ENCODE measurements around the gene PM20D2. TPM values are rescaled to one million over a fixed set of nuclear protein-coding genes. Genes with fewer than 3 reads are reported as not detected.

PM20D2 gene
- total RNA-seq, 1 experiment from 2014 or later: 41.7 TPM

- ChIA-PET POLR2A (ENCODE audit: low non-redundant PET) (interaction anchor here (0.7 kb wide), 1 partner anchor 42 kb away, joined by 8 read pairs; no protein-coding TSS in a partner anchor), CTCF (no interaction called here)
- TF ChIP-seq, protein P1, sequence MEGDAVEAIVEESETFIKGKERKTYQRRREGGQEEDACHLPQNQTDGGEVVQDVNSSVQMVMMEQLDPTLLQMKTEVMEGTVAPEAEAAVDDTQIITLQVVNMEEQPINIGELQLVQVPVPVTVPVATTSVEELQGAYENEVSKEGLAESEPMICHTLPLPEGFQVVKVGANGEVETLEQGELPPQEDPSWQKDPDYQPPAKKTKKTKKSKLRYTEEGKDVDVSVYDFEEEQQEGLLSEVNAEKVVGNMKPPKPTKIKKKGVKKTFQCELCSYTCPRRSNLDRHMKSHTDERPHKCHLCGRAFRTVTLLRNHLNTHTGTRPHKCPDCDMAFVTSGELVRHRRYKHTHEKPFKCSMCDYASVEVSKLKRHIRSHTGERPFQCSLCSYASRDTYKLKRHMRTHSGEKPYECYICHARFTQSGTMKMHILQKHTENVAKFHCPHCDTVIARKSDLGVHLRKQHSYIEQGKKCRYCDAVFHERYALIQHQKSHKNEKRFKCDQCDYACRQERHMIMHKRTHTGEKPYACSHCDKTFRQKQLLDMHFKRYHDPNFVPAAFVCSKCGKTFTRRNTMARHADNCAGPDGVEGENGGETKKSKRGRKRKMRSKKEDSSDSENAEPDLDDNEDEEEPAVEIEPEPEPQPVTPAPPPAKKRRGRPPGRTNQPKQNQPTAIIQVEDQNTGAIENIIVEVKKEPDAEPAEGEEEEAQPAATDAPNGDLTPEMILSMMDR (conservative IDR thresholded peaks at IDR 0.05; ENCODE audit: low read depth, low read length): no peak
- TF ChIP-seq EZH2 (IDR thresholded peaks at IDR 0.05; ENCODE audit: borderline replicate concordance, low read depth, low read length, poor library complexity, severe bottlenecking): no peak
- H3K36me3 ChIP-seq (ENCODE audit: insufficient read depth, low read length, poor library complexity, severe bottlenecking): no peaks in the 10 kb centered on the region
- no peak overlapping the region for H3K27ac ChIP-seq (ENCODE audit: low read depth, low read length, poor library complexity, severe bottlenecking)
- no peak for DNase-seq (ENCODE audit: low spot score)
- no peaks in the 10 kb centered on the region for H3K27me3 ChIP-seq (replicated peaks; ENCODE audit: insufficient read depth, low read depth, low read length, poor library complexity)
- intact Hi-C loops (cut with micrococcal nuclease; ENCODE audit: unreplicated experiment): no loop called here
- H3K9me3 ChIP-seq (ENCODE audit: low read depth, low read length, poor library complexity, severe bottlenecking): no peaks in the 10 kb centered on the region
- no peaks in the 10 kb centered on the region for H3K4me1 ChIP-seq (ENCODE audit: insufficient read depth, low read length, poor library complexity, severe bottlenecking)
- BruUV-seq (replicated peaks): no TSS peak
- no peak overlapping the region for H3K4me3 ChIP-seq (ENCODE audit: low read depth, low read length, poor library complexity, severe bottlenecking)
These were observed 54.9 kb downstream of the PM20D2 start for GRCh38 chr6:89200706-89201215.

DNA sequence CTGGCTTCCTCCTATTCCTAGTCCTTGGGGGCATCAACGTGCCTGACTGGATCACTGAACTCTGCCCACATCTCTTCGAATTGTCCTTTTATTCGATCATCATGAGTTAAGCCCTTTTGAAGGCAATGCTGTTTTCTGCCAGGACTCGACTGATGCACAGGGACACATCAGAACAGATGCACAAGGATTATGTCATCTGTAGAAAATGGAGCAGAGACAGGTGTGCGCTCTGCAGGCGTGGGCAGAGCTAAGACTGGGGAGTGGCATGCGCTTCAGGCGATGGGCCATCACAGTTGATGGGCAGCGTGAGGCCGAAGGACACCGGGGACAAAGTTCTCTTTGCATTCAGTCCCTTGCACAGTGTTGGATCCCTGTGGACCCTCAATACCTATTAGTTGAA is 58.2 kb downstream of the PM20D2 start:
- no peak for TF ChIP-seq EZH2 (IDR thresholded peaks at IDR 0.05; ENCODE audit: borderline replicate concordance, low read depth, low read length, poor library complexity, severe bottlenecking)
- TF ChIP-seq, protein P1 (conservative IDR thresholded peaks at IDR 0.05; ENCODE audit: low read depth, low read length): no peak
- POLR2A ChIA-PET (ENCODE audit: low non-redundant PET): no interaction called here
- H3K36me3 ChIP-seq (ENCODE audit: insufficient read depth, low read length, poor library complexity, severe bottlenecking): no peaks in the 10 kb centered on the region
- DNase-seq (ENCODE audit: low spot score): no peak
- H3K4me3 ChIP-seq (ENCODE audit: low read depth, low read length, poor library complexity, severe bottlenecking): no peak overlapping the region
- BruUV-seq (replicated peaks): no TSS peak
- intact Hi-C loops (cut with micrococcal nuclease; ENCODE audit: unreplicated experiment): no loop called here
- CTCF ChIA-PET: no interaction called here
- H3K9me3 ChIP-seq (ENCODE audit: low read depth, low read length, poor library complexity, severe bottlenecking): no peaks in the 10 kb centered on the region
- H3K27me3 ChIP-seq (replicated peaks; ENCODE audit: insufficient read depth, low read depth, low read length, poor library complexity): no peaks in the 10 kb centered on the region
- no peak overlapping the region for H3K27ac ChIP-seq (ENCODE audit: low read depth, low read length, poor library complexity, severe bottlenecking)
- H3K4me1 ChIP-seq (ENCODE audit: insufficient read depth, low read length, poor library complexity, severe bottlenecking): no peaks in the 10 kb centered on the region

- intact Hi-C loops (cut with micrococcal nuclease; ENCODE audit: unreplicated experiment): no loop called here
- H3K27me3 ChIP-seq (replicated peaks; ENCODE audit: insufficient read depth, low read depth, low read length, poor library complexity): no peaks in the 10 kb centered on the region
- no peaks in the 10 kb centered on the region for H3K9me3 ChIP-seq (ENCODE audit: low read depth, low read length, poor library complexity, severe bottlenecking)
- no TSS peak for BruUV-seq (replicated peaks)
- H3K27ac ChIP-seq (ENCODE audit: low read depth, low read length, poor library complexity, severe bottlenecking): no peak overlapping the region
- H3K4me1 ChIP-seq (ENCODE audit: insufficient read depth, low read length, poor library complexity, severe bottlenecking): no peaks in the 10 kb centered on the region
- ChIA-PET CTCF (no interaction called here), POLR2A (ENCODE audit: low non-redundant PET) (no interaction called here)
- no peak for DNase-seq (ENCODE audit: low spot score)
- TF ChIP-seq, protein P1 (conservative IDR thresholded peaks at IDR 0.05; ENCODE audit: low read depth, low read length): no peak
- no peak for TF ChIP-seq EZH2 (IDR thresholded peaks at IDR 0.05; ENCODE audit: borderline replicate concordance, low read depth, low read length, poor library complexity, severe bottlenecking)
- H3K36me3 ChIP-seq (ENCODE audit: insufficient read depth, low read length, poor library complexity, severe bottlenecking): no peaks in the 10 kb centered on the region
- no peak overlapping the region for H3K4me3 ChIP-seq (ENCODE audit: low read depth, low read length, poor library complexity, severe bottlenecking)
These were observed 60.0 kb downstream of the PM20D2 start for GRCh38 chr6:89205819-89206218.
